WTC11 (cell line): ENCODE data around the gene ARL8A. TPM values are rescaled to one million over a fixed set of nuclear protein-coding genes. Genes with fewer than 3 reads are reported as not detected.

Experiments used
- ATAC-seq: fragments of 200-7000 bp; cut with Tn5 transposase; 2 replicates; pipeline ENCODE4 v1.10.0; 2021; ENCODE audit warnings: mild to moderate bottlenecking, moderate library complexity
- CTCF ChIA-PET: fragments of 300-600 bp; sonication (Branson Sonifier 250); formaldehyde crosslinking; loops from one replicate; lab custom pipeline; 2021; ENCODE audit warnings: antibody characterized with exemption; lab: Charles Lee
- POLR2A ChIA-PET: fragments of 350-600 bp; sonication (Branson Sonifier 250); formaldehyde crosslinking; loops from one replicate; lab custom pipeline; 2021; ENCODE audit warnings: antibody characterized with exemption; lab: Charles Lee
- DNase-seq: peaks from one replicate; pipeline ENCODE4 v3.0.0; 2021; ENCODE audit warnings: low spot score
- H3K27ac Mint-ChIP-seq: 2 replicates; pipeline ENCODE4 v1.8.0; 2021; ENCODE audit warnings: mixed read lengths
- H3K27me3 Mint-ChIP-seq: 2 replicates; pipeline ENCODE4 v1.8.0; 2021; ENCODE audit warnings: low read depth, mild to moderate bottlenecking, moderate library complexity, mixed read lengths
- H3K36me3 Mint-ChIP-seq: 2 replicates; pipeline ENCODE4 v1.8.0; 2021; ENCODE audit warnings: mixed read lengths
- H3K4me1 Mint-ChIP-seq: 2 replicates; pipeline ENCODE4 v1.8.0; 2022; ENCODE audit warnings: mixed read lengths
- H3K4me3 Mint-ChIP-seq: 2 replicates; pipeline ENCODE4 v1.8.0; 2021; ENCODE audit warnings: mild to moderate bottlenecking, moderate library complexity, mixed read lengths
- H3K9me3 Mint-ChIP-seq: 2 replicates; pipeline ENCODE4 v1.8.0; 2021; ENCODE audit warnings: mixed read lengths
- ELF4 ChIP-seq: sonication (generic); formaldehyde crosslinking; IDR thresholded peaks from 2 replicates; pipeline ENCODE4 v1.8.1; 2022; ENCODE audit warnings: low read depth, mild to moderate bottlenecking, moderate library complexity, missing genetic modification reagents
- EMX1 ChIP-seq: fragments of 250-450 bp; sonication (Bioruptor Pico); IDR thresholded peaks from 2 replicates; pipeline ENCODE4 v1.8.0; 2021; ENCODE audit warnings: mild to moderate bottlenecking
- ZNF512 ChIP-seq: sonication (generic); formaldehyde crosslinking; IDR thresholded peaks from 2 replicates; pipeline ENCODE4 v1.8.1; 2022; ENCODE audit warnings: missing genetic modification reagents, borderline replicate concordance
- ZNF532 ChIP-seq: fragments of 250-450 bp; sonication (Bioruptor Pico); IDR thresholded peaks from 2 replicates; pipeline ENCODE4 v1.9.0; 2021; ENCODE audit warnings: mild to moderate bottlenecking, borderline replicate concordance
- total RNA-seq: library from RNA; stranded (reverse); gene quantifications from 3 replicates; pipeline ENCODE4 v1.2.3, GENCODE V29; 2021
- TF ChIP-seq, protein P1 (sequence below): fragments of 250-450 bp; sonication (Bioruptor Pico); conservative IDR thresholded peaks from 2 replicates; pipeline ENCODE4 v1.9.0; 2021; ENCODE audit warnings: mild to moderate bottlenecking
- TF ChIP-seq, protein P2 (sequence below): sonication (generic); formaldehyde crosslinking; IDR thresholded peaks from 2 replicates; pipeline ENCODE4 v1.8.0; 2023; ENCODE audit warnings: mild to moderate bottlenecking, missing genetic modification reagents
- TF ChIP-seq, protein P3 (sequence below): fragments of 250-450 bp; sonication (Bioruptor Pico); IDR thresholded peaks from 2 replicates; pipeline ENCODE4 v1.9.0; 2021; ENCODE audit warnings: moderate library complexity, mild to moderate bottlenecking, inconsistent platforms, borderline replicate concordance
- TF ChIP-seq, protein P4 (sequence below): fragments of 200-600 bp; IDR thresholded peaks from 2 replicates; pipeline ENCODE4 v1.8.0; 2022; ENCODE audit warnings: antibody characterized with exemption
- TF ChIP-seq, protein P5 (sequence below): sonication (generic); formaldehyde crosslinking; IDR thresholded peaks from 2 replicates; pipeline ENCODE4 v1.8.1; 2022; ENCODE audit warnings: low read depth, mild to moderate bottlenecking, moderate library complexity, missing genetic modification reagents, borderline replicate concordance

Gene ARL8A
- total RNA-seq, 1 experiment from 2014 or later, result 47.2 TPM

- no peak overlapping the region for H3K4me3 Mint-ChIP-seq
- peaks cover 43% of the 10 kb centered on the region for H3K4me1 Mint-ChIP-seq
- TF ChIP-seq, protein P1, sequence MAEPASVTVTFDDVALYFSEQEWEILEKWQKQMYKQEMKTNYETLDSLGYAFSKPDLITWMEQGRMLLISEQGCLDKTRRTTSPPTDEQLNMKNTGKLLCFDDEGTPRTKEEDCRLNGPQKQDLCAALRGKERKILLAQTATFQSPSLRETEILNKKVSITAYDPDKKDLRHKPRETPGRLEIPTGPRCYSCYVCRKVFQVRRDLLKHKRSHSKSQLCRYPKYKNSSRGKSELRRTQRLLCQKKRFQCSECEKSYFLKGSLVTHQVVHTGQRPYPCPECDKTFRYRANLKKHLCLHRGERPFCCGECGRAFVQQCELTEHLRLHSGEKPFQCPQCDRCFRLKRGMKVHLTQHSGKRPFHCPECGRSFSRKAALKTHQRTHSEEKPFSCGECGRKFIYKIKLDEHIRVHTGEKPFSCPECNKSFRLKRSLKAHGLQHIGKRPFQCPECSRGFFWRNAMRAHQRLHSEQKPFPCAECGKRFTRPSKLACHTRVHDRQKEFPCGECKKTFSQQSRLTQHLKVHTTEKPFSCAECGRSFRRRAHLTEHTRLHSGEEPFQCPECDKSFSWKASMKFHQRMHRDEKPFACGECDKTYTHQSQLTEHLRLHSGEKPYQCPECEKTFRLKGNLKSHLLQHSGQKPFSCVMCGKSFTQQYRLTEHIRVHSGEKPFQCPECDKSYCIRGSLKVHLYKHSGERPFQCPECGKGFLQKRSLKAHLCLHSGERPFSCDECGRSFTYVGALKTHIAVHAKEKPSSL (CRISPR knock-in tag), result no peak
- TF ChIP-seq ZNF532 (CRISPR knock-in tag), result no peak
- TF ChIP-seq EMX1 (CRISPR knock-in tag), result no peak
- TF ChIP-seq ZNF512 (CRISPR knock-in tag), result no peak
- TF ChIP-seq, protein P2, sequence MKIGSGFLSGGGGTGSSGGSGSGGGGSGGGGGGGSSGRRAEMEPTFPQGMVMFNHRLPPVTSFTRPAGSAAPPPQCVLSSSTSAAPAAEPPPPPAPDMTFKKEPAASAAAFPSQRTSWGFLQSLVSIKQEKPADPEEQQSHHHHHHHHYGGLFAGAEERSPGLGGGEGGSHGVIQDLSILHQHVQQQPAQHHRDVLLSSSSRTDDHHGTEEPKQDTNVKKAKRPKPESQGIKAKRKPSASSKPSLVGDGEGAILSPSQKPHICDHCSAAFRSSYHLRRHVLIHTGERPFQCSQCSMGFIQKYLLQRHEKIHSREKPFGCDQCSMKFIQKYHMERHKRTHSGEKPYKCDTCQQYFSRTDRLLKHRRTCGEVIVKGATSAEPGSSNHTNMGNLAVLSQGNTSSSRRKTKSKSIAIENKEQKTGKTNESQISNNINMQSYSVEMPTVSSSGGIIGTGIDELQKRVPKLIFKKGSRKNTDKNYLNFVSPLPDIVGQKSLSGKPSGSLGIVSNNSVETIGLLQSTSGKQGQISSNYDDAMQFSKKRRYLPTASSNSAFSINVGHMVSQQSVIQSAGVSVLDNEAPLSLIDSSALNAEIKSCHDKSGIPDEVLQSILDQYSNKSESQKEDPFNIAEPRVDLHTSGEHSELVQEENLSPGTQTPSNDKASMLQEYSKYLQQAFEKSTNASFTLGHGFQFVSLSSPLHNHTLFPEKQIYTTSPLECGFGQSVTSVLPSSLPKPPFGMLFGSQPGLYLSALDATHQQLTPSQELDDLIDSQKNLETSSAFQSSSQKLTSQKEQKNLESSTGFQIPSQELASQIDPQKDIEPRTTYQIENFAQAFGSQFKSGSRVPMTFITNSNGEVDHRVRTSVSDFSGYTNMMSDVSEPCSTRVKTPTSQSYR (CRISPR knock-in tag), result no peak
- TF ChIP-seq, protein P3, sequence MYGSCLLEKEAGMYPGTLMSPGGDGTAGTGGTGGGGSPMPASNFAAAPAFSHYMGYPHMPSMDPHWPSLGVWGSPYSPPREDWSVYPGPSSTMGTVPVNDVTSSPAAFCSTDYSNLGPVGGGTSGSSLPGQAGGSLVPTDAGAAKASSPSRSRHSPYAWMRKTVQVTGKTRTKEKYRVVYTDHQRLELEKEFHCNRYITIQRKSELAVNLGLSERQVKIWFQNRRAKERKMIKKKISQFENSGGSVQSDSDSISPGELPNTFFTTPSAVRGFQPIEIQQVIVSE (CRISPR knock-in tag), result no peak
- TF ChIP-seq, protein P4, sequence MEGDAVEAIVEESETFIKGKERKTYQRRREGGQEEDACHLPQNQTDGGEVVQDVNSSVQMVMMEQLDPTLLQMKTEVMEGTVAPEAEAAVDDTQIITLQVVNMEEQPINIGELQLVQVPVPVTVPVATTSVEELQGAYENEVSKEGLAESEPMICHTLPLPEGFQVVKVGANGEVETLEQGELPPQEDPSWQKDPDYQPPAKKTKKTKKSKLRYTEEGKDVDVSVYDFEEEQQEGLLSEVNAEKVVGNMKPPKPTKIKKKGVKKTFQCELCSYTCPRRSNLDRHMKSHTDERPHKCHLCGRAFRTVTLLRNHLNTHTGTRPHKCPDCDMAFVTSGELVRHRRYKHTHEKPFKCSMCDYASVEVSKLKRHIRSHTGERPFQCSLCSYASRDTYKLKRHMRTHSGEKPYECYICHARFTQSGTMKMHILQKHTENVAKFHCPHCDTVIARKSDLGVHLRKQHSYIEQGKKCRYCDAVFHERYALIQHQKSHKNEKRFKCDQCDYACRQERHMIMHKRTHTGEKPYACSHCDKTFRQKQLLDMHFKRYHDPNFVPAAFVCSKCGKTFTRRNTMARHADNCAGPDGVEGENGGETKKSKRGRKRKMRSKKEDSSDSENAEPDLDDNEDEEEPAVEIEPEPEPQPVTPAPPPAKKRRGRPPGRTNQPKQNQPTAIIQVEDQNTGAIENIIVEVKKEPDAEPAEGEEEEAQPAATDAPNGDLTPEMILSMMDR, result no peak
- TF ChIP-seq ELF4 (CRISPR knock-in tag), result no peak
- TF ChIP-seq, protein P5, sequence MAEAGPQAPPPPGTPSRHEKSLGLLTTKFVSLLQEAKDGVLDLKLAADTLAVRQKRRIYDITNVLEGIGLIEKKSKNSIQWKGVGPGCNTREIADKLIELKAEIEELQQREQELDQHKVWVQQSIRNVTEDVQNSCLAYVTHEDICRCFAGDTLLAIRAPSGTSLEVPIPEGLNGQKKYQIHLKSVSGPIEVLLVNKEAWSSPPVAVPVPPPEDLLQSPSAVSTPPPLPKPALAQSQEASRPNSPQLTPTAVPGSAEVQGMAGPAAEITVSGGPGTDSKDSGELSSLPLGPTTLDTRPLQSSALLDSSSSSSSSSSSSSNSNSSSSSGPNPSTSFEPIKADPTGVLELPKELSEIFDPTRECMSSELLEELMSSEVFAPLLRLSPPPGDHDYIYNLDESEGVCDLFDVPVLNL (CRISPR knock-in tag), result no peak
- no peak overlapping the region for H3K27ac Mint-ChIP-seq
- ChIA-PET CTCF (interaction anchor here (1.0 to 6.0 kb wide), 3 partner anchors 9 to 29 kb away, joined by 5 to 73 read pairs (median 5); partner anchors contain the start of gene LGR6), POLR2A (no interaction called here)
- no peaks in the 10 kb centered on the region; the same call in 1 of the 2 replicates for H3K27me3 Mint-ChIP-seq
- H3K36me3 Mint-ChIP-seq, result no peaks in the 10 kb centered on the region
- no peak for ATAC-seq
- no peak for DNase-seq
- H3K9me3 Mint-ChIP-seq, result no peaks in the 10 kb centered on the region
Observed at GRCh38 chr1:202164271-202165037, 19.9 kb upstream of the ARL8A start.
